ENCODE data around the gene SS18L1. TPM values are rescaled to one million over a fixed set of nuclear protein-coding genes. Genes with fewer than 3 reads are reported as not detected.

The SS18L1 gene
- total RNA-seq, 1 donor from 2014 or later, result 8.7 TPM

DNA sequence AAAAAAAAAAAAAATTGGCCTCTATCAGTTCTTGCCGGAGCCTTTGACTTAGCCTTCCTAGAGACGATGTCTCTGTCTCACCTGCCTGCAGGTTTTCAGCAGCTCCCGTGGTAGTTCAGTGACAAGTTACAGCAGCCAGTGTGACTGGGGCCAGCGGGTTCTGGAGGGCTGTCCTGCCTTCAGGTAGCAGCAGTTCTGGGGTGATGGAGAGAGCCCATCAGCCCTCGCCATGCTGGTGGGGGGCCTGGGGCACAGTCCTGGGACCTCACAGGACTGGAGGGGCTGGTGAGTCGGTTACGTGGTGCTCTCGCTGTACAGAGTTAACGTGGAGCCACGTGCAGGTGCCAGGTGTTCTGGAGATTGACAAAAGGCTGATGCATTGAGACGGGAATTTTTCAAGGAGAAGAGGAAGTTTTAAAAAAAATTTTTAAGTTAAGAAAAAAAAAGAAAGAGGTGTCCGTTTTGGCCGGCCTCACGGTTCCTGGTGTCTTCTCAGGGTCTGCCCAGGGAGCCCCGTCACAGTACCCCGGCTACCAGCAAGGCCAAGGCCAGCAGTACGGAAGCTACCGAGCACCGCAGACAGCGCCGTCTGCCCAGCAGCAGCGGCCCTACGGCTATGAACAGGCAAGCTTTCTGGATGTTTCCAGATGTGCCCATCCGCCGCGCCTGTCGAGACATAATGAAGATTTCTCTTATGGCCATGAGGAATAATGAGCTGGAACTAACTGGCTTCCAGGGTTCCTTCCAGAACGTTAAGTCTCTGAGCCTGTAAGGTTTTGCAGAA, 30.6 kb downstream of the SS18L1 start:
- Histone ChIP-seq H3K27me3 (ENCODE audit: control insufficient read depth, insufficient read depth, low read length) (no peaks in the 10 kb centered on the region), H3K4me3 (ENCODE audit: low read depth, low read length) (no peak overlapping the region), H3K36me3 (ENCODE audit: control insufficient read depth, insufficient read depth, low read length) (peaks cover 13% of the 10 kb centered on the region)
- no peak for FAIRE-seq
- TF ChIP-seq, protein P1, sequence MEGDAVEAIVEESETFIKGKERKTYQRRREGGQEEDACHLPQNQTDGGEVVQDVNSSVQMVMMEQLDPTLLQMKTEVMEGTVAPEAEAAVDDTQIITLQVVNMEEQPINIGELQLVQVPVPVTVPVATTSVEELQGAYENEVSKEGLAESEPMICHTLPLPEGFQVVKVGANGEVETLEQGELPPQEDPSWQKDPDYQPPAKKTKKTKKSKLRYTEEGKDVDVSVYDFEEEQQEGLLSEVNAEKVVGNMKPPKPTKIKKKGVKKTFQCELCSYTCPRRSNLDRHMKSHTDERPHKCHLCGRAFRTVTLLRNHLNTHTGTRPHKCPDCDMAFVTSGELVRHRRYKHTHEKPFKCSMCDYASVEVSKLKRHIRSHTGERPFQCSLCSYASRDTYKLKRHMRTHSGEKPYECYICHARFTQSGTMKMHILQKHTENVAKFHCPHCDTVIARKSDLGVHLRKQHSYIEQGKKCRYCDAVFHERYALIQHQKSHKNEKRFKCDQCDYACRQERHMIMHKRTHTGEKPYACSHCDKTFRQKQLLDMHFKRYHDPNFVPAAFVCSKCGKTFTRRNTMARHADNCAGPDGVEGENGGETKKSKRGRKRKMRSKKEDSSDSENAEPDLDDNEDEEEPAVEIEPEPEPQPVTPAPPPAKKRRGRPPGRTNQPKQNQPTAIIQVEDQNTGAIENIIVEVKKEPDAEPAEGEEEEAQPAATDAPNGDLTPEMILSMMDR (IDR thresholded peaks at IDR 0.05; ENCODE audit: insufficient read depth, low read length, severe bottlenecking), result no peak
- DNase-seq (ENCODE audit: low read depth), result no peak

DNA sequence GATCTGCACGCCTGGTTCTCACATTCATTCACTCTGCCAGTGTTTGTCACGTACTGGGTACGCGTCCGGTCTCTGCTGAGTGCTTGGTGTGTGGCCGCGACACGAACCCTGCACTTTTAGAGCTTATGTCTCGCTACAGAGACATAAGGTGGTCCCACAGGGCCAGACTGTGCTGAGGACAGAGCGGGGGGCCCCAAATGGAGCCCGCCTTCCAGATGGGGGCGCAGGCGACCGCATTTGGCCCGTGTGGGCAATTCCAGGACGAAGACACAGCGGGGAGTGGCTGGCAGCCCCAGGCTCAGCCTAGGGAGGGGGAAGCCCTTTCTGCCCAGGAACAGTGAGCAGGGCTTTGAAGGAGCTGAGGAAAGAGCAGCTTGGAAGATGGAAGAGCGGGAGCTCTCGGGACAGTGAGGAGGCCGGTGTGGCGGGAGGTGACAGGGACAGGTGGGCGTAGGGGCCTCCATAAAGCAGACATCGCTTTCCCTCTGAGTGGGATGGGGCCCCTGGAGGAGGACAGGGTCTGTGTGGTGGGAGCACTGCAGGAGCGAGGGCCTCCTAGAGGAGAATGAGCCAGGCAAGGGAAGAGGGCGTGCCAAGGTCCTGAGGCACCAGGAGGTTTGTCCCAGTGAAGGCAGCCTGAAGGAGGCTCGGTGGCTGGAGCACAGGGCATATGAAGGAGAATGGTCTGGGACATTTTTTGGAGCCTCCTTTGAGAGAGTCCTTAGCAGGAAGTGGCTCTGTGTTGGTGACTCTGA, 31.5 kb downstream of the SS18L1 start:
- H3K27me3 ChIP-seq (ENCODE audit: control insufficient read depth, insufficient read depth, low read length), result no peaks in the 10 kb centered on the region
- peaks cover 13% of the 10 kb centered on the region for H3K36me3 ChIP-seq (ENCODE audit: control insufficient read depth, insufficient read depth, low read length)
- FAIRE-seq (no peak), DNase-seq (ENCODE audit: low read depth) (no peak)
- TF ChIP-seq, protein P1 (IDR thresholded peaks at IDR 0.05; ENCODE audit: insufficient read depth, low read length, severe bottlenecking), result no peak
- no peak overlapping the region for H3K4me3 ChIP-seq (ENCODE audit: low read depth, low read length)

DNA sequence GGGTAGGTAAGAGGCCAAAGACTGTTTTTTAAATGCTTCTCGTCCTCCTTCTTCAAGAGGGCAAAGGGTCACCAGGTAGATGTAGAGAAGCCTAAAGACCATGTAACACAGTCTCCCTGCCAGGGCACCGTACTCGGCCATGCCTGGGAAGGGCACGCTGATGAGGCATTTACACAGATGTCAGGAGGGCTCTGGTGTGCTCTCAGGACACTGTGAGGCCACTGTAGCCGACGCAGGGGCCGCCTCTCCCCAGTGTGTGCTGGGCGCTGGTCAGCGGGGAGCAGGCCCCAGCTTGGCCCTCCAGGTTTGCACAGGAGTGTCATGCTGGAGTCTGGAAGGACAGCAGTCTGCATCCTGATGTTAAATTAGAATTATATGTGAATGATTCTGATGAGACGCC, 32.1 kb downstream of the SS18L1 start:
- no peak for FAIRE-seq
- TF ChIP-seq, protein P1 (IDR thresholded peaks at IDR 0.05; ENCODE audit: insufficient read depth, low read length, severe bottlenecking), result no peak
- Histone ChIP-seq H3K27me3 (ENCODE audit: control insufficient read depth, insufficient read depth, low read length) (no peaks in the 10 kb centered on the region), H3K4me3 (ENCODE audit: low read depth, low read length) (no peak overlapping the region), H3K36me3 (ENCODE audit: control insufficient read depth, insufficient read depth, low read length) (peaks cover 13% of the 10 kb centered on the region)
- DNase-seq (ENCODE audit: low read depth), result no peak

DNA sequence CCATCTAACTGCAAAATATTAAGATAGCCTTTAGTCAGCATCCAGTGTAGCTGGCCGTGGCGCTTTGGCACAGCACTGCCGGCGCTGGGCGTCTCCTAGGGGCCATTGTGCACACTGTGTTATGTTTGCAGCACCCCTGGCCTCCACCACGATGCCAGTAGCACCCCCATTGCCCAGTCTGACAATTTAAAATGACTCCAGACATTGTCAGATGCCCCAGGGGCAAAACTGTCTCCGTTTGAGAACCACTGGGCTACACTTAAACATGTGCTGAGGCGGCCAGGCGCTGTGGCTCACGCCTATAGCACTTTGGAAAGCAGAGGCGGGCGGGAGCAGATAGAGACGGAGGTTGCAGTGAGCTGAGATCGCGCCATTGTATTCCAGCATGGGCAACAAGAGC, 33.3 kb downstream of the SS18L1 start:
- TF ChIP-seq, protein P1 (IDR thresholded peaks at IDR 0.05; ENCODE audit: insufficient read depth, low read length, severe bottlenecking), result no peak
- DNase-seq (ENCODE audit: low read depth), result no peak
- Histone ChIP-seq H3K27me3 (ENCODE audit: control insufficient read depth, insufficient read depth, low read length) (no peaks in the 10 kb centered on the region), H3K4me3 (ENCODE audit: low read depth, low read length) (no peak overlapping the region), H3K36me3 (ENCODE audit: control insufficient read depth, insufficient read depth, low read length) (peaks cover 13% of the 10 kb centered on the region)
- FAIRE-seq, result no peak

DNA sequence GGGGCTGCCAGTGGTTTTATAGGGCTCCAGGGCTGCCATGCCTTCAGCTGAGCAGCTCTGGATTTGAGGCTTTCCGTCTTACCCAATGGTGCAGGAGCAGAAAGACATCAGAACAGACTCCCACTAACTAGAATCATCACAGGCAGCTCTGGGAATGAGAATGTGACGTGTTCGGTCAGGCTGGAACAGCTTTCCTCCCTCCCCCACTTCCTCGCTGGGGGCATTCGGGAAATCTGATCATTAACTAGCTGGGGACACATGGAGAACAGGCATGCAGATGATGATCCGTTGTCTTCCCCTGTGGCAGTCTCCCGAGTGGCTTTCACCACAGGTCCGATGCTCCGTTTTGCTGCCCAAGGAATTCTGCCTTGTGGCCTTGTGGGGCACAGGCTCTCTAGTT, 33.7 kb downstream of the SS18L1 start:
- TF ChIP-seq, protein P1 (IDR thresholded peaks at IDR 0.05; ENCODE audit: insufficient read depth, low read length, severe bottlenecking), result no peak
- Histone ChIP-seq H3K27me3 (ENCODE audit: control insufficient read depth, insufficient read depth, low read length) (no peaks in the 10 kb centered on the region), H3K4me3 (ENCODE audit: low read depth, low read length) (no peak overlapping the region), H3K36me3 (ENCODE audit: control insufficient read depth, insufficient read depth, low read length) (peaks cover 13% of the 10 kb centered on the region)
- DNase-seq (ENCODE audit: low read depth) (no peak), FAIRE-seq (no peak)

Data from bronchial epithelial cell (primary cell).